Mesenchymal stem cell (in vitro differentiated cells and primary cell): ENCODE results near the gene SBDS.

Experiments
- DNase-seq: peaks from one replicate; pipeline ENCODE4 v3.0.0-alpha.2; 2013
- H2AFZ ChIP-seq: one replicate; pipeline ENCODE4 v1.6.1; 2013; ENCODE audit warnings: low read depth, mild to moderate bottlenecking, control low read depth, inconsistent platforms, low read length, moderate library complexity
- H2AK5ac ChIP-seq: 2 replicates; pipeline ENCODE4 v1.6.1; 2013; ENCODE audit warnings: low read length, moderate library complexity, mild to moderate bottlenecking, inconsistent platforms; ENCODE audit not compliant: severe bottlenecking
- H2BK120ac ChIP-seq: one replicate; pipeline ENCODE4 v1.6.1; 2013; ENCODE audit warnings: low read depth, mild to moderate bottlenecking, inconsistent platforms, low read length, moderate library complexity
- H2BK12ac ChIP-seq, 2 experiments: one replicate each; pipeline ENCODE4 v1.6.1; 2013; ENCODE audit warnings: inconsistent platforms in 2 of 2, low read length in 2 of 2, mild to moderate bottlenecking in 2 of 2, moderate library complexity in 2 of 2, control low read depth in 1 of 2
- H2BK15ac ChIP-seq: one replicate; pipeline ENCODE4 v1.6.1; 2013; ENCODE audit warnings: mild to moderate bottlenecking, low read depth, inconsistent platforms; ENCODE audit not compliant: poor library complexity, severe bottlenecking
- H2BK5ac ChIP-seq: 2 replicates; pipeline ENCODE4 v1.6.1; 2013; ENCODE audit warnings: low read depth, mild to moderate bottlenecking, low read length, control low read depth, inconsistent platforms; ENCODE audit not compliant: poor library complexity, severe bottlenecking
- H3K14ac ChIP-seq, 2 experiments: one replicate each; pipeline ENCODE4 v1.6.1; 2013; ENCODE audit warnings: inconsistent platforms in 2 of 2, low read length in 2 of 2, control low read depth in 1 of 2, mild to moderate bottlenecking in 1 of 2, moderate library complexity in 1 of 2
- H3K18ac ChIP-seq, 2 experiments: one replicate each; pipeline ENCODE4 v1.6.1; 2013; ENCODE audit warnings: inconsistent platforms in 2 of 2, low read length in 2 of 2, control low read depth in 1 of 2, low read depth in 1 of 2, mild to moderate bottlenecking in 1 of 2
- H3K23ac ChIP-seq, 2 experiments: one replicate each; pipeline ENCODE4 v1.6.1; 2013; ENCODE audit warnings: inconsistent platforms in 2 of 2, low read length in 2 of 2, mild to moderate bottlenecking in 2 of 2, moderate library complexity in 2 of 2, control low read depth in 1 of 2
- H3K27ac ChIP-seq: 2 replicates; pipeline ENCODE4 v1.5.1; 2013; ENCODE audit warnings: mild to moderate bottlenecking, moderate library complexity, low read length, control low read depth, inconsistent platforms; ENCODE audit not compliant: poor library complexity, severe bottlenecking
- H3K27me3 ChIP-seq, 2 experiments: 2 replicates each; pipeline versions ENCODE4 v1.6.1 to v1.7.0; 2013; ENCODE audit warnings: low read length in 2 of 2, mild to moderate bottlenecking in 2 of 2, moderate library complexity in 2 of 2, control low read depth in 1 of 2, inconsistent platforms in 1 of 2; ENCODE audit not compliant: control insufficient read depth in 1 of 2, insufficient read depth in 1 of 2
- H3K36me3 ChIP-seq, 2 experiments: 2 replicates each; pipeline versions ENCODE4 v1.6.1 to v1.7.0; 2013; ENCODE audit warnings: low read length in 2 of 2, control low read depth in 1 of 2, inconsistent platforms in 1 of 2, low read depth in 1 of 2, mild to moderate bottlenecking in 1 of 2; ENCODE audit not compliant: insufficient read depth in 2 of 2, control insufficient read depth in 1 of 2
- H3K4ac ChIP-seq, 2 experiments: one replicate each; pipeline ENCODE4 v1.6.1; 2013; ENCODE audit warnings: inconsistent platforms in 2 of 2, low read length in 2 of 2, mild to moderate bottlenecking in 2 of 2, moderate library complexity in 2 of 2, control low read depth in 1 of 2, low read depth in 1 of 2
- H3K4me1 ChIP-seq: 2 replicates; pipeline ENCODE4 v1.6.1; 2013; ENCODE audit warnings: low read depth, low read length, control low read depth; ENCODE audit not compliant: control insufficient read depth, insufficient read depth
- H3K4me2 ChIP-seq: 2 replicates; pipeline ENCODE4 v1.6.1; 2013; ENCODE audit warnings: low read length, mild to moderate bottlenecking, inconsistent platforms; ENCODE audit not compliant: poor library complexity, severe bottlenecking
- H3K4me3 ChIP-seq, 2 experiments: 2 replicates each; pipeline versions ENCODE4 v1.5.1 to v1.7.0; 2013; ENCODE audit warnings: low read length in 2 of 2, mild to moderate bottlenecking in 2 of 2, control low read depth in 1 of 2, low read depth in 1 of 2; ENCODE audit not compliant: insufficient read depth in 1 of 2
- H3K79me1 ChIP-seq: replicated peaks from 2 replicates; pipeline ENCODE4 v1.6.1; 2013; ENCODE audit warnings: mild to moderate bottlenecking, control low read depth, low read length, inconsistent platforms; ENCODE audit not compliant: poor library complexity, severe bottlenecking
- H3K9ac ChIP-seq: 2 replicates; pipeline ENCODE4 v1.7.0; 2013; ENCODE audit warnings: mild to moderate bottlenecking, low read length, moderate library complexity
- H3K9me3 ChIP-seq: 2 replicates; pipeline ENCODE4 v1.7.0; 2013; ENCODE audit warnings: mild to moderate bottlenecking, low read length; ENCODE audit not compliant: control insufficient read depth
- H4K8ac ChIP-seq: one replicate; pipeline ENCODE4 v1.6.1; 2013; ENCODE audit warnings: inconsistent platforms, mild to moderate bottlenecking, low read length, moderate library complexity
- H4K91ac ChIP-seq: one replicate; pipeline ENCODE4 v1.6.1; 2013; ENCODE audit warnings: mild to moderate bottlenecking, low read length, inconsistent platforms
- WGBS: methylation state at CpG from one replicate; pipeline ENCODE4 v1.1.7; 2013; ENCODE audit warnings: mixed read lengths; 5-methylcytosine and 5-hydroxymethylcytosine counted together

Gene SBDS

DNA sequence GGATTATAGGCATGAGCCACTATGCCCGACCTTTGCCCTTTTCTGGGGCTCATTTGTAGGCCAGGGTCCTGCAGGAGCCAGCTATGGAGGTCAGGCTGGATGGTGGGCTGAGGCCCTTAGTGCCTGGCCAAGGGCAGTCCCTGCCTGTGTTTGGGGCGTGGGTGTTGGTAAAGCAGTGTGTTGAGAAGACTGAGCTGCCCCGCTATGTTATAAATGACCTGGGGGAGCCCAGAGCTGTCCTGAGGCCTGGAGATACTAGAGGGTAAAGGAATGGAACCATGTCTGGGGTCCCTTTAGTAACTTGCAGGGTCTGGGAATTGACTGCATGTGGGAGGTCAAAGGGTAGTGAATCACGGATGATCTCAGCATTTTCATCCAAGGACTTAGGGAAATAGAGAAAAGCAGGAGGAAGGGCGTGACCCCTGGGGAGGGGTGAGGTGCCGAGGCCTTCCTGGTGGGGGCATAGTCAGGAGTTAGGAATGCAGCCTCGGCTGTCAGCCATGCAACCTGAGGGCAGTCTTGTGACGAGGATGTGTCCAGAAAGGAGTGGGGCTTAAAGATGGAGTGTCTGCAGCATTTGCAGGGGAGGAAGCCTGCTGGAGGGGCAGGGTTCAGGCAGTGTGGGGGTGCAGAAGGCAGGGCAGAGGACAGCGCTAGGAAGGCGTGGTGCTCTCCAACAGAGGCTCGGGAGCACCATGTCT lies 42.9 kb downstream of the SBDS start:
- H3K14ac ChIP-seq: no peak overlapping the region
- peak overlapping the region; percentile 89 for H4K8ac ChIP-seq
- DNase-seq: peak; percentile 61
- peaks cover 18% of the 10 kb centered on the region for H3K79me1 ChIP-seq
- no peak overlapping the region for H3K4me2 ChIP-seq
- no peak overlapping the region for H2AFZ ChIP-seq
- peaks cover 40 to 90% of the 10 kb centered on the region in 2 experiments for H3K36me3 ChIP-seq
- H2BK15ac ChIP-seq: no peak overlapping the region
- no peak overlapping the region for H3K23ac ChIP-seq
- H3K9ac ChIP-seq: no peak overlapping the region
- no peak overlapping the region for H3K4me3 ChIP-seq
- no peaks in the 10 kb centered on the region for H3K9me3 ChIP-seq
- no peak overlapping the region for H3K18ac ChIP-seq
- H2BK5ac ChIP-seq: no peak overlapping the region
- H2AK5ac ChIP-seq: peak overlapping the region; percentile 33
- no peak overlapping the region for H2BK120ac ChIP-seq
- WGBS: 31% methylated on average over 11 of the region's 11 CpGs
- peak overlapping the region in 1 of 2 experiments; percentile 29 for H2BK12ac ChIP-seq
- peak overlapping the region; percentile 83 for H4K91ac ChIP-seq
- peaks cover 21% of the 10 kb centered on the region for H3K4me1 ChIP-seq
- no peaks in the 10 kb centered on the region for H3K27me3 ChIP-seq
- no peak overlapping the region for H3K4ac ChIP-seq
- peak overlapping the region; percentile 80 for H3K27ac ChIP-seq

DNA sequence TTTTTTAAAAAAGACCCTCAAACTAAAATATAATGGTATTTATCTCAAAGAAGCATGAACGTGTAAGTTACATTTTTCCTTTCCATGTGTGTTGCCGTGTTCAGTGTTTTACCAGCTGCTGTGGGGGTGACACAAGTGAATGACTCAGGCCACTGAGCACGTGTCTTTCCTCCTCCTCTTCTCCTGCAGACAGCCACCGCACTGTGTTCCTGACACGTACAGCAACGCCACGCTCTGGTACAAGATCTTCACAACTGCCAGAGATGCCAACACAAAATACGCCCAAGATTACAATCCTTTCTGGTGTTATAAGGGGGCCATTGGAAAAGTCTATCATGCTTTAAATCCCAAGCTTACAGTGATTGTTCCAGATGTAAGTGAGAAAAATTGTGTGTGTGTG lies 44.6 kb downstream of the SBDS start:
- no peak overlapping the region for H2BK5ac ChIP-seq
- 83% methylated on average over 3 of the region's 8 CpGs for WGBS

DNA sequence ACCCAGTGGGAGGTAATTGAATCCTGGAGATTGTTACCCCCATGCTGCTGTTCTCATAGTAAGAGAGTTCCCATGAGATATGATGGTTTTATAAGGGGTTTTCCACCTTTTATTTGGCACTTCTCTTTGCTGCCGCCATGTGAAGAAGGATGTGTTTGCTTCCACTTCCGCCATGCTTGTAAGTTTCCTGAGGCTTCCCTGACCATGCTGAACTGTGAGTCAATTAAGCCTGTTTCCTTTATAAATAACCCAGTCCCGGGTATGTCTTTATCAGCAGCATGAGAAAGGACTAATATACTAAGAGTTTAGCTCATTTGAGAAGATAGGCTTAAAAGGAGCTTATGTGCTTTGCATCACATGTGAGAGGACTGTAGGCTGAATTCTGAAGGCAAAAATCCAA lies 45.1 kb downstream of the SBDS start:
- Histone ChIP-seq H3K4me3 (no peak overlapping the region), H4K91ac (no peak overlapping the region), H3K23ac (no peak overlapping the region), H3K4me2 (no peak overlapping the region), H3K4ac (no peak overlapping the region), H2AFZ (no peak overlapping the region), H3K36me3 (peaks cover 45 to 82% of the 10 kb centered on the region in 2 experiments), H3K27me3 (no peaks in the 10 kb centered on the region), H2AK5ac (no peak overlapping the region), H3K27ac (no peak overlapping the region), H3K14ac (no peak overlapping the region), H2BK15ac (no peak overlapping the region), H3K9me3 (no peaks in the 10 kb centered on the region), H3K79me1 (peaks cover 19% of the 10 kb centered on the region), H2BK12ac (no peak overlapping the region), H3K18ac (peak overlapping the region in 1 of 2 experiments; percentile 10), H3K9ac (no peak overlapping the region), H2BK5ac (no peak overlapping the region), H3K4me1 (peaks cover 21% of the 10 kb centered on the region), H4K8ac (no peak overlapping the region), H2BK120ac (no peak overlapping the region)
- 96% methylated on average over 2 of the region's 3 CpGs for WGBS
- DNase-seq: peak; percentile 44

More for the DNA sequence above, 44.6 kb downstream of the SBDS start:
- Histone ChIP-seq H3K14ac (no peak overlapping the region), H3K9ac (no peak overlapping the region), H3K27ac (peak overlapping the region; percentile 35), H3K79me1 (peaks cover 23% of the 10 kb centered on the region), H3K9me3 (no peaks in the 10 kb centered on the region), H2BK12ac (no peak overlapping the region), H2AFZ (no peak overlapping the region), H2BK120ac (no peak overlapping the region), H3K4me2 (no peak overlapping the region), H2BK15ac (no peak overlapping the region), H3K4me3 (no peak overlapping the region), H4K91ac (peak overlapping the region; percentile 87), H3K23ac (no peak overlapping the region), H3K4ac (no peak overlapping the region), H4K8ac (no peak overlapping the region), H2AK5ac (no peak overlapping the region), H3K18ac (peak overlapping the region in 1 of 2 experiments; percentile 22), H3K4me1 (peaks cover 21% of the 10 kb centered on the region), H3K36me3 (peaks cover 49 to 83% of the 10 kb centered on the region in 2 experiments), H3K27me3 (no peaks in the 10 kb centered on the region)
- peak; percentile 77 for DNase-seq

DNA sequence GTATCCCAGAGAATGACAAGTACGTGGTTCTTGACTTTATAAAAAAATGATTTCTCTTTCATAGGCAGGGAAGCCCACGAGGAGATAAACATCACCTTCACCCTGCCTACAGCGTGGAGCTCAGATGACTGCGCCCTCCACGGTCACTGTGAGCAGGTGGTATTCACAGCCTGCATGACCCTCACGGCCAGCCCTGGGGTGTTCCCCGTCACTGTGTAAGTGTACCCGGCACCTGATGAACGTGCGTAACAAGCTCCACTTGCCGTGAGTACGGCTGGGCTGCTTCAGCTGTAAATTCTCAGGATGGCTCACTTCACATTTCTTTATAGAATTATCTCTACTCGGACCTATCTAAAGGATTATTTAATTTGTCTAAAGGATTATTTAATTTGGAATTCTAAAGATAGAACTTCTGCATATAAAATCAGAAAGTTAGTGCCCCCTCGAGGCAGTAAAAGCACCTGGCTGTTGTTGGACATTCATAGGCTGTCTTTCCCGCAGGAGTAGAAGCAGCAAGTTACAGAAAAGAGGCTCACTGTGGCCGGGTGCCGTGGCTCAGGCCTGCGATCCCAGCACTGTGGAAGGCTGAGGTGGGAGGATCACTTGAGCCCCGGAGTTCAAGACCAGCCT lies 46.8 kb downstream of the SBDS start:
- no peak for DNase-seq
- H2BK120ac ChIP-seq: no peak overlapping the region
- no peak overlapping the region for H3K4ac ChIP-seq
- H4K91ac ChIP-seq: no peak overlapping the region
- no peak overlapping the region for H3K4me2 ChIP-seq
- peaks cover 51 to 82% of the 10 kb centered on the region in 2 experiments for H3K36me3 ChIP-seq
- no peak overlapping the region for H4K8ac ChIP-seq
- no peak overlapping the region for H2AFZ ChIP-seq
- H3K27me3 ChIP-seq: no peaks in the 10 kb centered on the region
- no peaks in the 10 kb centered on the region for H3K9me3 ChIP-seq
- no peak overlapping the region for H2AK5ac ChIP-seq
- peaks cover 18% of the 10 kb centered on the region for H3K4me1 ChIP-seq
- no peak overlapping the region for H2BK5ac ChIP-seq
- no peak overlapping the region for H2BK12ac ChIP-seq
- 98% methylated on average over 14 of the region's 19 CpGs for WGBS
- H3K4me3 ChIP-seq: no peak overlapping the region
- H3K79me1 ChIP-seq: peaks cover 14% of the 10 kb centered on the region
- no peak overlapping the region for H3K18ac ChIP-seq
- no peak overlapping the region for H2BK15ac ChIP-seq
- no peak overlapping the region for H3K14ac ChIP-seq
- no peak overlapping the region for H3K27ac ChIP-seq
- H3K9ac ChIP-seq: no peak overlapping the region
- no peak overlapping the region for H3K23ac ChIP-seq
